Measurements from ENCODE around the gene GHR.
"Not testable (repeated sequence)": the region's sequence is repeated elsewhere in the genome, so short reads cannot be mapped to it uniquely, and the experiment has no call there.

Gene GHR

DNA sequence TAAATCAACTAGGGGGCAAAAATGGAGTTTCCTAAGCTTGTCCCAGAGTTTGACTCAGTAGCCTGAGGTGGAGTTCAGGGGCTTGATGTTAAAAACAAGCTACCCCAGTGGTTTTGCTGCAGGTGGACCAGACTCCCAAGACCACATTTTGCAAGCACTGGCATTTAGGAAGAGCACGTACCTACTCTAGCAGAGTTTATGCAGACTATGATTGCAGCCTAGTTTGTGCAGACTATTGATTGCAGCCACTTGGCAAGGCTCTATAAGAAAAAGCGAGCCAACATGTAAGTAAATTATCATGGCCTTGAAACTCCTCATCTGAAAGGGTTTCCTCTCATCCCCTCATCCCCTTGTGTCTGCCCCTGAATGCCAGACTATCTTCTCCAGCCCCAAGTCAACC, 231.4 kb downstream of the GHR start:
- DNase-seq = no peak

DNA sequence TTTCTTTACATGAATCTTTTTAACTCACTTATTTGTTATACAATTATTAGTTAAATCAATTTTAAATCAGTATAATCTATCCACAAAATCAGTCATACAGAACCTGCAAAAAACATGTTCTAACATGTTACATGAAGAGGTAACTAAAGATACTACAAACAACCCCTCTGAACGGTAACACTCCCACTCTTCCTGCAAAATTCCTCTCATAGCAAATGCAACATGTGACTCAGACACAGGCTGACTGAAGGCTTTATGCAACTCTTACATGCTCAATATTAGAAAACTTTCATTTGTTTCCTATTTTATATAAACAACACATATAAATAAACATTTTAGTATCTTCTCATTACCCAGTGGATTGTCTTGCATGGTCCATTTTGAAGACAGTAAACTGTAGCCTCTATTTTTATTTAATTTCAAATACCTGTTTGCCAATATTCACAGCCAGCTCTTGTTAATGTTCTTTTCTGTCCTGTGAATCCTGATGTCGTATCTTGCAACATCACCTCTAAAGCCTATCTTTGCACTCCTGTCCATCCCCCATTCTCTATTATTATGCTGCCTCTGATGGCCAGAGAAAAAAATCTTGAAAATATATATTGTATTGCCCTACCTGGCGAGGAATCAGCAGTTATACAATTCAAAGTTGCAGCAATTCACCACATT, 232.9 kb downstream of the GHR start:
- no peak for DNase-seq

- DNase-seq = no peak
Measured at GRCh38 chr5:42656651-42657015, 233.4 kb downstream of the GHR start.

GRCh38 chr5:42659869-42660268, 236.6 kb downstream of the GHR start:
- not testable (repeated sequence) for DNase-seq

DNA sequence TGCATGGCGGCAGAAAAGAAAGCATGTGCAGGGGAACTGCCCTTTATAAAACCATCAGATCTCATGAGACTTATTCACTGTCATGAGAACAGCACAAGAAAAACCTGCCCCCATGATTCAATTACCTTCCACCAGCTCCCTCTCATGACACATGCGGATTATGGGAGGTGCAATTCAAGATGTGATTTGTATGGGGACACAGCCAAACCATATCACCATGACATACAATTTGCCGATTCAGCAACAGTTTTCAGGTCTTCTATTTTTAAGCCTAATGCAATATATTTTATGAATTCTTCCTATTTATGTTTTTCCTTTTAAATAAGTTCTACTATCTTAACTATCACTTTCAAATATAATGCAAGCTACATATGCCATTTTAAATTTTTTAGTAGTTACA, 242.6 kb downstream of the GHR start:
- no peak for DNase-seq

DNA sequence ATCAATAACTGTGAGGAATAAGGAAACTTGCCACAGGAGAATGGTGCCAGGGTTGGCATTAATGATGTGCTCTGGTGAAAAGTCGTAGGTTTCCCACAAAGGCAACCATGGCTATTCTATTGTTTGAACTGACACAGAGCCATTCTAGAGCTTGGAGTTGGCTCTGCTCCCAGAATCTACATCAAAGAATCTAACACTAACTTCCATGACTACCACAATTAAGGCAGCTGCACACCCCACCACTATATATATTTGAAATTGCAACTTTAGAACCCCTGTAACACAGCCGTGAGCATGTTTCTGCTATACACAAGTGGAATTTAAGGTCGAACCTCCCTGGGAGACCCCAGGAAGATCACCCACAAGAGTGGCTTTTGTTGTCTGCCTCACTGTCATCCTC, 243.6 kb downstream of the GHR start:
- DNase-seq = no peak

GRCh38 chr5:42668254-42668653, 245.0 kb downstream of the GHR start:
- DNase-seq = no peak

GRCh38 chr5:42672925-42673324, 249.7 kb downstream of the GHR start:
- DNase-seq = no peak

DNA sequence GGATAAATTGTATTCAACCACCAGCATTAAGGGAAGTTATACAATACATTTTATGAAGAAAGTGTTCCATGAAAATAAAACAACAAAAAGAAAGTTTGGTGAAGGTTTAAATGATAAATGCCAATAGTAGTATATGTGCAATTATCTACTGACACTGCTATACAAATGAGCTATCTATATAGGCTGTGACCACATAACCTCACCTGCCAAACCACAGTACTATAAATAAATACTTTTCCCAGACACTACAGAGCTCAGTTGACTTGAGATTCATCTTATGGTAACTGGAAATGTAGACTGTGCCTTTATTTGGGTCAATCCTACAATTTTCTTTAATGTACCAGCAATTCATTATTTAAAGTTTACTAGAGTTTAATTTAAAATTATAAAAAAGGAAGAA, 252.4 kb downstream of the GHR start:
- DNase-seq = no peak

GRCh38 chr5:42676362-42676761, 253.1 kb downstream of the GHR start:
- no peak for DNase-seq

- DNase-seq = no peak
Measured at GRCh38 chr5:42677156-42677842, 254.1 kb downstream of the GHR start.

DNA sequence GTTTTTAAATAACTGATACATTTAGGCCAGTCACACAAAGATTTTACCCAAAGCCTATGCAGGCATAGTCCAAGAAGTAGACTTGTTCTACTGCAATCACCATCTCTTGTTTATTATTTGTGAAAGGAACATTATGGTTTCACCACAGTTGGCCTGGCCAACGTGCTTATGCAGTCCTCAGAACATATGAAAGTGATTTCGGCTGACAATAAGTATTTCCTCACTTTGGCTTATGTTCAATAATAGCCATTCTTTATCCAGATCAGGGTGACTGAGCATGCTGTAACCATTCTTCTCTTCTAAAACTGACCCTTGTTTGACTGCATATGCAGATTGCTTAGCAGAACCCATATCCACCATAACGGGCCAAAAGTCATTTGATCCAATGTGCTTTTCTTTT, 256.8 kb downstream of the GHR start:
- no peak for DNase-seq

- DNase-seq = not testable (repeated sequence)
Measured at GRCh38 chr5:42685078-42685477, 261.8 kb downstream of the GHR start.

GRCh38 chr5:42689391-42689790, 266.2 kb downstream of the GHR start:
- no peak for DNase-seq

GRCh38 chr5:42691413-42691937, 268.2 kb downstream of the GHR start:
- no peak for DNase-seq

GRCh38 chr5:42701351-42702059, 278.3 kb downstream of the GHR start:
- no peak for DNase-seq

- DNase-seq = no peak
Measured at GRCh38 chr5:42703238-42703637, 280.0 kb downstream of the GHR start.

GRCh38 chr5:42715785-42716184, 292.5 kb downstream of the GHR start:
- DNase-seq = no peak

DNA sequence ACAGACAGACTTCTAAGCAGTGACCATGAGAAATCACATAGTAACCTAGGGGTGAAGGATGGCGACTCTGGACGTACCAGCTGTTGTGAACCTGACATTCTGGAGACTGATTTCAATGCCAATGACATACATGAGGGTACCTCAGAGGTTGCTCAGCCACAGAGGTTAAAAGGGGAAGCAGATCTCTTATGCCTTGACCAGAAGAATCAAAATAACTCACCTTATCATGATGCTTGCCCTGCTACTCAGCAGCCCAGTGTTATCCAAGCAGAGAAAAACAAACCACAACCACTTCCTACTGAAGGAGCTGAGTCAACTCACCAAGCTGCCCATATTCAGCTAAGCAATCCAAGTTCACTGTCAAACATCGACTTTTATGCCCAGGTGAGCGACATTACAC, 295.4 kb downstream of the GHR start:
- peak; percentile 28 for DNase-seq

GRCh38 chr5:42719034-42719433, 295.8 kb downstream of the GHR start:
- DNase-seq = no peak

DNA sequence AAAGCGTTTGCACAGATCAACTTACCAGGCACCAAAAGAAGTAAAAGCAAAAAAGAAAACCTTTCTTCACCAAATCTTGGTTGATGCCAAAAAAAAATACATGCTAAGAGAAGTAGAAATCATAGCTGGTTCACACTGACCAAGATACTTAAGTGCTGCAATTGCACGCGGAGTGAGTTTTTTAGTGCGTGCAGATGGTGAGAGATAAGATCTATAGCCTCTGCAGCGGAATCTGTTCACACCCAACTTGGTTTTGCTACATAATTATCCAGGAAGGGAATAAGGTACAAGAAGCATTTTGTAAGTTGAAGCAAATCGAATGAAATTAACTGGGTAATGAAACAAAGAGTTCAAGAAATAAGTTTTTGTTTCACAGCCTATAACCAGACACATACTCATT, 297.0 kb downstream of the GHR start:
- peak; percentile 17 for DNase-seq

DNA sequence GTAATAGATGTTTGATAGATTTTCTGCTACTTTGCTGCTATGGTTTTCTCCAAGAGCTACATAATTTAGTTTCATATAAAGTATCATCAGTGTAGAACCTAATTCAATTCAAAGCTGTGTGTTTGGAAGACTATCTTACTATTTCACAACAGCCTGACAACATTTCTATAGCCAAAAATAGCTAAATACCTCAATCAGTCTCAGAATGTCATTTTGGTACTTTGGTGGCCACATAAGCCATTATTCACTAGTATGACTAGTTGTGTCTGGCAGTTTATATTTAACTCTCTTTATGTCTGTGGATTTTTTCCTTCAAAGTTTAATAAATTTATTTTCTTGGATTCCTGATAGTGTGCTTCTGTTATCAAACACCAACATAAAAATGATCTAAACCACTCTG, 298.2 kb downstream of the GHR start:
- DNase-seq = no peak

- not testable (repeated sequence) for DNase-seq
Measured at GRCh38 chr5:42734531-42735058, 311.4 kb downstream of the GHR start.

- DNase-seq = no peak
Measured at GRCh38 chr5:42740920-42741319, 317.7 kb downstream of the GHR start.
